PC-9 (cell line): ENCODE measurements around the gene IDI1. TPM values are rescaled to one million over a fixed set of nuclear protein-coding genes. Genes with fewer than 3 reads are reported as not detected.

Source experiments
- BruUV-seq: library from RNA; stranded (reverse); fragments of 400-500 nt; replicated peaks from 2 replicates; lab custom pipeline; 2021; lab: Mats Ljungman, UMichigan
- CTCF ChIA-PET: fragments of 300-600 bp; sonication (Branson Sonifier 250); formaldehyde crosslinking; loops from one replicate; lab custom pipeline; 2022; ENCODE audit warnings: antibody characterized with exemption; lab: Charles Lee
- POLR2A ChIA-PET: fragments of 300-600 bp; sonication (Branson Sonifier 250); formaldehyde crosslinking; loops from one replicate; lab custom pipeline; 2022; ENCODE audit warnings: antibody characterized with exemption; ENCODE audit not compliant: unreplicated experiment; lab: Charles Lee
- DNase-seq, 2 experiments: peaks; one replicate each; pipeline versions ENCODE4 v3.0.0 to v3.0.0-alpha.2; 2015 to 2022; ENCODE audit warnings: mixed read lengths in 1 of 2
- H2AFZ ChIP-seq: fragments of 200-600 bp; sonication (generic); 2 replicates; pipeline ENCODE4 v1.8.1; 2017; ENCODE audit warnings: antibody characterized with exemption
- H3F3A ChIP-seq: fragments of 200-600 bp; sonication (generic); 2 replicates; pipeline ENCODE4 v1.8.1; 2017; ENCODE audit warnings: antibody characterized with exemption, mild to moderate bottlenecking, low read depth; ENCODE audit not compliant: insufficient read depth
- H3K27ac ChIP-seq: fragments of 200-600 bp; sonication (generic); 2 replicates; pipeline ENCODE4 v1.6.1; 2016; ENCODE audit warnings: mixed run types
- H3K27me3 ChIP-seq: fragments of 200-600 bp; sonication (generic); 2 replicates; pipeline ENCODE4 v1.6.1; 2016; ENCODE audit warnings: low read depth, mixed run types; ENCODE audit not compliant: insufficient read depth
- H3K36me3 ChIP-seq: fragments of 200-600 bp; sonication (generic); 2 replicates; pipeline ENCODE4 v1.6.1; 2016; ENCODE audit warnings: low read depth, mixed run types
- H3K4me1 ChIP-seq: fragments of 200-600 bp; sonication (generic); replicated peaks from 2 replicates; pipeline ENCODE4 v1.6.1; 2016; ENCODE audit warnings: mixed run types; ENCODE audit not compliant: insufficient read depth
- H3K4me2 ChIP-seq: fragments of 200-600 bp; sonication (generic); 2 replicates; pipeline ENCODE4 v1.6.1; 2017; ENCODE audit warnings: mixed run types
- H3K4me3 ChIP-seq: fragments of 200-600 bp; sonication (generic); 2 replicates; pipeline ENCODE4 v1.6.1; 2016; ENCODE audit warnings: mixed run types
- H3K79me2 ChIP-seq: fragments of 200-600 bp; sonication (generic); 2 replicates; pipeline ENCODE4 v1.6.1; 2017; ENCODE audit warnings: low read depth, mixed run types
- H3K9me2 ChIP-seq: fragments of 200-600 bp; sonication (generic); 2 replicates; pipeline ENCODE4 v1.8.1; 2017; ENCODE audit warnings: mild to moderate bottlenecking; ENCODE audit not compliant: insufficient read depth
- H3K9me3 ChIP-seq: fragments of 200-600 bp; sonication (generic); 2 replicates; pipeline ENCODE4 v1.8.1; 2016; ENCODE audit warnings: low read depth; ENCODE audit not compliant: insufficient read depth
- H4K20me1 ChIP-seq: fragments of 200-600 bp; sonication (generic); 2 replicates; pipeline ENCODE4 v1.8.1; 2017; ENCODE audit not compliant: insufficient read depth
- CTCF ChIP-seq: fragments of 200-600 bp; sonication (generic); conservative IDR thresholded peaks from 2 replicates; pipeline ENCODE4 v1.6.1; 2017; ENCODE audit warnings: mixed run types, antibody characterized with exemption, mild to moderate bottlenecking, moderate library complexity
- EZH2 ChIP-seq: fragments of 200-600 bp; sonication (generic); IDR thresholded peaks from 2 replicates; pipeline ENCODE4 v1.8.0; 2017; ENCODE audit warnings: antibody characterized with exemption, low read depth
- intact Hi-C: fragments of 100-400 bp; cut with micrococcal nuclease; formaldehyde crosslinking; loops from one replicate; pipeline ENCODE4 v1.10.0; 2022; ENCODE audit not compliant: unreplicated experiment
- total RNA-seq: library from RNA; stranded (reverse); gene quantifications from 2 replicates; pipeline ENCODE4 v1.2.3, GENCODE V29; 2021

IDI1 gene
- total RNA-seq, 1 experiment from 2014 or later, result 57.7 TPM

- H3K27me3 ChIP-seq, result no peaks in the 10 kb centered on the region
- H3K9me3 ChIP-seq, result no peaks in the 10 kb centered on the region
- ChIA-PET POLR2A (no interaction called here), CTCF (no interaction called here)
- BruUV-seq, result no TSS peak
- H3K27ac ChIP-seq, result no peak overlapping the region
- no peak overlapping the region for H3K4me2 ChIP-seq
- H2AFZ ChIP-seq, result no peak overlapping the region
- no peak for TF ChIP-seq CTCF
- TF ChIP-seq EZH2, result no peak
- H4K20me1 ChIP-seq, result 0 out of 2 replicates have a peak, but pooled peaks cover 6% of the 10 kb centered on the region
- H3K4me1 ChIP-seq, result no peaks in the 10 kb centered on the region
- no peaks in the 10 kb centered on the region for H3F3A ChIP-seq
- no peak overlapping the region for H3K4me3 ChIP-seq
- H3K79me2 ChIP-seq, result no peaks in the 10 kb centered on the region
- H3K9me2 ChIP-seq, result no peaks in the 10 kb centered on the region
- DNase-seq, result no peak
- intact Hi-C loops, result no loop called here
- H3K36me3 ChIP-seq, result peaks cover 1% of the 10 kb centered on the region; the same call in 1 of the 2 replicates
Measured at GRCh38 chr10:1022413-1022812, 26.5 kb downstream of the IDI1 start.

- CTCF ChIA-PET, result no interaction called here
- H3K9me3 ChIP-seq, result no peaks in the 10 kb centered on the region
- no peak overlapping the region for H3K27ac ChIP-seq
- H2AFZ ChIP-seq, result no peak overlapping the region
- H3K4me2 ChIP-seq, result no peak overlapping the region
- BruUV-seq, result no TSS peak
- no peaks in the 10 kb centered on the region for H3K4me1 ChIP-seq
- 0 out of 2 replicates have a peak, but pooled peaks cover 6% of the 10 kb centered on the region for H4K20me1 ChIP-seq
- intact Hi-C loops, result no loop called here
- H3K79me2 ChIP-seq, result no peaks in the 10 kb centered on the region
- H3K4me3 ChIP-seq, result no peak overlapping the region
- no peaks in the 10 kb centered on the region for H3K27me3 ChIP-seq
- no peak for DNase-seq
- H3F3A ChIP-seq, result no peaks in the 10 kb centered on the region
- peaks cover 4% of the 10 kb centered on the region; the same call in 1 of the 2 replicates for H3K36me3 ChIP-seq
- H3K9me2 ChIP-seq, result no peaks in the 10 kb centered on the region
- POLR2A ChIA-PET, result no interaction called here
- no peak for TF ChIP-seq CTCF
- TF ChIP-seq EZH2, result no peak
Measured at GRCh38 chr10:1020958-1021357, 28.0 kb downstream of the IDI1 start.

GRCh38 chr10:1020460-1020859 lies 28.5 kb downstream of the IDI1 start:
- TF ChIP-seq EZH2 (no peak), CTCF (no peak)
- H3F3A ChIP-seq, result no peaks in the 10 kb centered on the region
- no peaks in the 10 kb centered on the region for H3K9me2 ChIP-seq
- H3K4me1 ChIP-seq, result no peaks in the 10 kb centered on the region
- H2AFZ ChIP-seq, result no peak overlapping the region
- H3K4me2 ChIP-seq, result no peak overlapping the region
- no TSS peak for BruUV-seq
- intact Hi-C loops, result no loop called here
- H3K9me3 ChIP-seq, result no peaks in the 10 kb centered on the region
- CTCF ChIA-PET, result no interaction called here
- H4K20me1 ChIP-seq, result 0 out of 2 replicates have a peak, but pooled peaks cover 6% of the 10 kb centered on the region
- H3K79me2 ChIP-seq, result no peaks in the 10 kb centered on the region
- H3K36me3 ChIP-seq, result peaks cover 4% of the 10 kb centered on the region; the same call in 1 of the 2 replicates
- H3K27me3 ChIP-seq, result no peaks in the 10 kb centered on the region
- POLR2A ChIA-PET, result no interaction called here
- H3K27ac ChIP-seq, result no peak overlapping the region
- H3K4me3 ChIP-seq, result no peak overlapping the region
- DNase-seq, result no peak
